ENCODE data around the gene IRAK3.
A peak's percentile ranks its signal among the peaks of the same experiment; 100 is the strongest.
"Not testable (repeated sequence)": the region's sequence is repeated elsewhere in the genome, so short reads cannot be mapped to it uniquely, and the experiment has no call there.

Gene IRAK3

GRCh38 chr12:66168410-66168809 is 20.6 kb upstream of the IRAK3 start:
- no peaks in the 10 kb centered on the region for H4K20me1 ChIP-seq (ENCODE audit: low read depth, low read length)
- peak overlapping the region; percentile 94 for H3K4me2 ChIP-seq (ENCODE audit: low read depth, low read length, poor library complexity, severe bottlenecking)
- peak overlapping the region; percentile 80 for H3K4me3 ChIP-seq (ENCODE audit: insufficient read depth, low read length, poor library complexity, severe bottlenecking)
- no peak for TF ChIP-seq CTCF (IDR thresholded peaks at IDR 0.05; ENCODE audit: insufficient read depth, low read length, poor library complexity, severe bottlenecking)
- TF ChIP-seq EZH2phosphoT487 (conservative IDR thresholded peaks at IDR 0.05; ENCODE audit: low read length) = no peak
- H3K9ac ChIP-seq (ENCODE audit: low read length) = peak overlapping the region; percentile 90
- peaks cover 60% of the 10 kb centered on the region for H3K79me2 ChIP-seq (ENCODE audit: insufficient read depth, low read length)
- H3K9me3 ChIP-seq (ENCODE audit: insufficient read depth, low read length) = no peaks in the 10 kb centered on the region; the same call in 1 of the 2 replicates
- H3K36me3 ChIP-seq (ENCODE audit: low read length) = peaks cover 30% of the 10 kb centered on the region
- H2AFZ ChIP-seq (ENCODE audit: low read depth, low read length, severe bottlenecking) = no peak overlapping the region
- H3K27me3 ChIP-seq (ENCODE audit: low read length) = no peaks in the 10 kb centered on the region
- H3F3A ChIP-seq (ENCODE audit: insufficient read depth) = 0 out of 2 replicates have a peak, but pooled peaks cover 7% of the 10 kb centered on the region
- H3K27ac ChIP-seq (ENCODE audit: low read depth, low read length) = peak overlapping the region; percentile 90; the same call in 1 of the 2 replicates
- no peaks in the 10 kb centered on the region for H3K9me2 ChIP-seq (replicated peaks; ENCODE audit: insufficient read depth, low read length)

- H3K27me3 ChIP-seq (ENCODE audit: low read length) = no peaks in the 10 kb centered on the region
- no peaks in the 10 kb centered on the region for H4K20me1 ChIP-seq (ENCODE audit: low read depth, low read length)
- peak within 1 kb of the TSS; percentile 86 for H2AFZ ChIP-seq (ENCODE audit: low read depth, low read length, severe bottlenecking)
- H3K9ac ChIP-seq (ENCODE audit: low read length) = peak within 1 kb of the TSS; percentile 90
- peak within 1 kb of the TSS; percentile 80 for H3K4me3 ChIP-seq (ENCODE audit: insufficient read depth, low read length, poor library complexity, severe bottlenecking)
- peak within 1 kb of the TSS; percentile 90 for H3K27ac ChIP-seq (ENCODE audit: low read depth, low read length)
- no peak for TF ChIP-seq EZH2phosphoT487 (conservative IDR thresholded peaks at IDR 0.05; ENCODE audit: low read length)
- TF ChIP-seq CTCF (IDR thresholded peaks at IDR 0.05; ENCODE audit: insufficient read depth, low read length, poor library complexity, severe bottlenecking) = peak; percentile 12
- no peaks in the 10 kb centered on the region for H3K9me2 ChIP-seq (replicated peaks; ENCODE audit: insufficient read depth, low read length)
- H3K9me3 ChIP-seq (ENCODE audit: insufficient read depth, low read length) = no peaks in the 10 kb centered on the region; the same call in 1 of the 2 replicates
- H3F3A ChIP-seq (ENCODE audit: insufficient read depth) = 0 out of 2 replicates have a peak, but pooled peaks cover 7% of the 10 kb centered on the region
- H3K79me2 ChIP-seq (ENCODE audit: insufficient read depth, low read length) = peaks cover 49% of the 10 kb centered on the region
- H3K4me2 ChIP-seq (ENCODE audit: low read depth, low read length, poor library complexity, severe bottlenecking) = peak within 1 kb of the TSS; percentile 94
- H3K36me3 ChIP-seq (ENCODE audit: low read length) = peaks cover 30% of the 10 kb centered on the region
These were observed 19.5 kb upstream of the IRAK3 start, which contains the start of gene TMBIM4 for GRCh38 chr12:66169221-66170170. Gene TMBIM4, minus strand, starts transcription at chr12:66169996. Its CDS starts 45 bp downstream, at chr12:66169951.

- Histone ChIP-seq H3K36me3 (ENCODE audit: low read length) (peaks cover 21% of the 10 kb centered on the region), H3F3A (ENCODE audit: insufficient read depth) (0 out of 2 replicates have a peak, but pooled peaks cover 7% of the 10 kb centered on the region), H3K27ac (ENCODE audit: low read depth, low read length) (peak overlapping the region; percentile 90; the same call in 1 of the 2 replicates), H4K20me1 (ENCODE audit: low read depth, low read length) (no peaks in the 10 kb centered on the region), H3K4me3 (ENCODE audit: insufficient read depth, low read length, poor library complexity, severe bottlenecking) (peak overlapping the region; percentile 80), H3K9me3 (ENCODE audit: insufficient read depth, low read length) (no peaks in the 10 kb centered on the region; the same call in 1 of the 2 replicates), H3K79me2 (ENCODE audit: insufficient read depth, low read length) (peaks cover 38% of the 10 kb centered on the region), H3K4me2 (ENCODE audit: low read depth, low read length, poor library complexity, severe bottlenecking) (peak overlapping the region; percentile 94), H2AFZ (ENCODE audit: low read depth, low read length, severe bottlenecking) (peak overlapping the region; percentile 86), H3K9ac (ENCODE audit: low read length) (no peak overlapping the region), H3K27me3 (ENCODE audit: low read length) (no peaks in the 10 kb centered on the region), H3K9me2 (replicated peaks; ENCODE audit: insufficient read depth, low read length) (no peaks in the 10 kb centered on the region)
- no peak for TF ChIP-seq CTCF (IDR thresholded peaks at IDR 0.05; ENCODE audit: insufficient read depth, low read length, poor library complexity, severe bottlenecking)
- no peak for TF ChIP-seq EZH2phosphoT487 (conservative IDR thresholded peaks at IDR 0.05; ENCODE audit: low read length)
These were observed 18.4 kb upstream of the IRAK3 start for GRCh38 chr12:66170606-66171005.

GRCh38 chr12:66174391-66175325 is 14.4 kb upstream of the IRAK3 start:
- H3K4me3 ChIP-seq (ENCODE audit: insufficient read depth, low read length, poor library complexity, severe bottlenecking); H3K4me2 ChIP-seq (ENCODE audit: low read depth, low read length, poor library complexity, severe bottlenecking); H2AFZ ChIP-seq (ENCODE audit: low read depth, low read length, severe bottlenecking); H3F3A ChIP-seq (ENCODE audit: insufficient read depth); H4K20me1 ChIP-seq (ENCODE audit: low read depth, low read length); H3K9me3 ChIP-seq (ENCODE audit: insufficient read depth, low read length); H3K79me2 ChIP-seq (ENCODE audit: insufficient read depth, low read length); H3K9me2 ChIP-seq (replicated peaks; ENCODE audit: insufficient read depth, low read length); H3K9ac ChIP-seq (ENCODE audit: low read length); H3K36me3 ChIP-seq (ENCODE audit: low read length); H3K27me3 ChIP-seq (ENCODE audit: low read length); H3K27ac ChIP-seq (ENCODE audit: low read depth, low read length): not testable (repeated sequence)

All from SU-DHL-6 (cell line).